NOMO-1 treated with DMSO at 0.1 percent for 48 hours (cell line): ENCODE results near the gene RNF180.
"Not testable (repeated sequence)": the region's sequence is repeated elsewhere in the genome, so short reads cannot be mapped to it uniquely, and the experiment has no call there.

Experiments used
- DNase-seq: peaks from one replicate; lab custom pipeline; 2025; ENCODE audit not compliant: unreplicated experiment; lab: John Stamatoyannopoulos, UW

RNF180 gene

DNA sequence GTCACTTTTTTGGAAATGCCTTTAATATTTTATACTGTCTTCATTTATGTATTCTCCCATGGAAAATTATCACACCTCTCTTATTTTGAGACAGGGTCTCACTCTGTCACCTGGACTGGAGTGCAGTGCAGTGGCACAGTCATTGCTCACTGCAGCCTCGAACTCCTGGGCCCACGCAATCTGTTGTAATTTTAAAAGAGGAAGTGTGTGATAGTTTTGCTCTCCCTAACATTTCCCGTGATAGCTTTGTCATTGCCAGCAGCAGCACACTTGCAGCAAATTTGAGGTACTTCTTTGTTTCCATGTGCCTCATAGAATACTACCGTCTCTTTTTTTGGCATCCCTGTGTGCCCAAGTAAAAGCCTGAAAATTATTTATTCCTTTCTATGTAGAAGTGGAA is 103.5 kb downstream of the RNF180 start:
- DNase-seq: peak; percentile 40

DNA sequence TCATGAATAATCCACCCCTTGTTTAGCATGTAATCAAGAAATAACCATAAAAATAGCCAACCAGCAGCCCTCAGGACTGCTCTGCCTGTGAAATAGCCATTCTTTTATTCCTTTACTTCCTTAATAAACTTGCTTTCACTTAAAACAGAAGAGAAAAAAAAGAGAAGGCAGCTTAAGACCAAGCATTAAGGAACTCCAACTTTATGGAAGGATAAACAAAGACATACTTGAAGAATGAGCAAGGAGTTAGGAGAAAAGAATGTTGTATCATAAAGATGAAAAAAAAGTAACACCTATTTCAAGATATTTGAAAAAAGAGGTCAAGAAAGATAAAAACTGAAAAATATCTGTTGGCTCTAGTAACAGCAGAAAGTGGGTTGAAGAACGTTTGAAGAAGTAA is 107.6 kb downstream of the RNF180 start:
- no peak for DNase-seq

DNA sequence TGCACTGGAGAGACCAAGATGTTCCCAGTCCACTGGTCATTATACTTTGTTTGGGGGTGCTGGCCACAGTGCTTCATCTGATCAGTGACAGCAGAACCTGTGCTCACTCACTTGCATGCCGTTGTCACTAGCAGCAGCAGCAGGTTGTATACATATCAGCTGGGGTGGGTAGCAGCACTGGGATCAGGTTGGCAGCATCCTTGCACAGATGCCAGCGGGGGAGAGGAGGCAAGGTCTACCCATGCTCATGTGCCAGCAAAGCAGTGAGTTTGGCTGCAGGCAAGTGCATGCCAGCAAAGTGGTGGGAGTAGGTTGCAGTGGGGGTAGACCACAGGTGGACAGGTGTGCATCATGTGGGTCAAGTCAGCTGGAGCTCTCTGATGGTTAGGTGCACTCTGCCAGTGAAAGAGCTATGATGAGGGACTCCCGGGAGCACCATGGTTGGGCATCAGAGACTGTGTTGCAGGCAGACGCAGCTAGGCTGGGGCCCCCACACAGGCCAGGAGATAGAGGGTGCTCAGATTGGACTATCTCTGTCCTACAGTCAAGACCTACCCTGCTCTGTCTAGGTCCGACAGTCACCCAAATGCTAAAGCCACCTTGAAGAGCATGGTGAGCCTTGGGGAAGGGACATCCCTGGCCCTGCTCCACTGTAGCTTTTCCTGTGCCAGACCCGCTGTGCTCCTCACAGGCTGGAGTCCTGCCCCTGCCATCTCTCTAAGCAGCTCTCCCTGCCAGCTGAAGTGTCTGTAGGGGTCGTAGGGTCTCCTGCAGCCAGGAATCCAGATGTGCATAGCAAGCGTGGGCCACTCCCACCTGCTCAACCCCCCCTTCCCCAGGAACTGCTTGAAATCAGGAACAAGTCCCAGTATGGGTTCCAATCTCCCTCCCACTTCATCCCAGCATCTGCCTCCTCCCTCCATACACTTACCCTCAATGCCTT is 119.8 kb downstream of the RNF180 start:
- DNase-seq: no peak

DNA sequence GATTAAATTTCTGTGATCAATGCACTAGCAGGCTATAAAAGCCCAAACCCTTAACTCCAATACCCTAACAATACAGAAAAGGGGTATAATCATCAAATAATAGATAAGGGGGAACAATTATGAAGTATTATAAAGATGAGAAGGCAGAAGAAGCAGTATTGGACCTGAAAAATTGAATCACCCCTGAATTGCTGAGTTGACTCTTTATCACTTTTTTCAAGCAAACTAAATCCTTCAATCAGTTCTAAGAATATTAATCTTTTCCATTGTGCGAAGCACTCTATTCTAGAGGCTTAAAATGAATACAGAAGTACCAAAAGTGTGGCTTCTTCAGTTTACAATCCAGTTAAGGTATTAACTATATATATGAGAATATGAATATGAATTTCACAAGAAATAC is 120.7 kb downstream of the RNF180 start:
- no peak for DNase-seq

DNA sequence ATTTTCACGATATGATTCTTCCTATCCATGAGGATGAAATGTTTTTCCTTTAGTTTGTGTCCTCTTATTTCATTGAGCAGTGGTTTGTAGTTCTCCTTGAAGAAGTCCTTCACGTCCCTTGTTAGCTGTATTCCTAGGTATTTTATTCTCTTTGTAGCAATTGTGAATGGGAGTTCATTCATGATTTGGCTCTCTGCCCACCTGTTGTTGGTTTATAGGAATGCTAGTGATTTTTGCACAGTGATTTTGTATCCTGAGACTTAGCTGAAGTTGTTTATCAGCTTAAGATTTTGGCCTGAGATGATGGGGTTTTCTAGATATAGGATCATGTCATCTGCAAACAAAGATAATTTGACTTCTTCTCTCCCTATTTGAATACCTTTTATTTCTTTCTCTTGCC is 122.9 kb downstream of the RNF180 start:
- not testable (repeated sequence) for DNase-seq

DNA sequence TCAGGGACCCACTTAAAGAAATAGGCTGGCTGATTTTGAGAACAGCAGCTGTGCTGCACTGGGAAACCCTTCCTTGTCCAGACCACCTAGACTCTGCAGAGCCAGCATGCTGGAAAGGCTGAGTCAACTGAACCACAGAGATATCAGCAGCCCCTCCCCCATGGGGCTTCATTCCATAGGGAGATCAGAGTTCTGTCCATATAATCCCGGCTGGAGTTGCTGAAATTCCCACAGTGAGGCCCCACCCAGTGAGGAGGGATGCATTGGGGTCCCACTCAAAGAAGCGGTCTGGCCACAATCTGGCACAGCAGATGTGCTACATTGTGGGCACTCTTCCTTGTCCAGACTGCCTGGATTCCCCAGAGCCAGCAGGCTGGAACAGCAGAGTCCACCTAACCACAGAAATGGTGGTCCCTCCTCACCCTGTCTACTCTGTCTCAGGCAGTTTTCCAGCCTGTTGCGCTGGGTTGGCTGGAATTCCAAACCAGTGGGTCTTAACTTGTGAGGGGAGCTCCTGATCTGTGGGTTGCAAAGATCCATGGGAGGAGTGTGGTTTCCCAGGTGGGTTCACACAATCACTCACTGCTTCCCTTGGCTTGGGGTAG is 127.1 kb downstream of the RNF180 start:
- DNase-seq: no peak

DNA sequence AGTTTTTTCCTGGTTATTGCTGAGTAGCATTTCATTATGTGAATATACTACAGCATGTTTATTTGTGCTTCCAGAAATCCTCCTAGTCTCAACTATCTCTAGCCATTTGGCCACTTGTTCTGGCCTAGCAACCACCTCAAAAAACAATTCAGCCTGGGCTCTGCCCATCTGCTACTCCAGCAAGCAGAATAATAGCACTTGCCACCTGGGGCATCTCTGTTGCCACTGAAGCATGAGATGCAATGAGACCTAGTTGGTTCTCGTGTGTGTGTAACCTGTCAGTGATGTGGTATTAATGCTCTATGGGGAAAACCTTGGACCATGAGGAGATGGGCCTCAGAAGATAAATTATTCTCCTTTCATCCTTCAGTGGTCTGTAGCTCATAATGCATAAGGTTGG is 129.5 kb downstream of the RNF180 start:
- no peak for DNase-seq

DNA sequence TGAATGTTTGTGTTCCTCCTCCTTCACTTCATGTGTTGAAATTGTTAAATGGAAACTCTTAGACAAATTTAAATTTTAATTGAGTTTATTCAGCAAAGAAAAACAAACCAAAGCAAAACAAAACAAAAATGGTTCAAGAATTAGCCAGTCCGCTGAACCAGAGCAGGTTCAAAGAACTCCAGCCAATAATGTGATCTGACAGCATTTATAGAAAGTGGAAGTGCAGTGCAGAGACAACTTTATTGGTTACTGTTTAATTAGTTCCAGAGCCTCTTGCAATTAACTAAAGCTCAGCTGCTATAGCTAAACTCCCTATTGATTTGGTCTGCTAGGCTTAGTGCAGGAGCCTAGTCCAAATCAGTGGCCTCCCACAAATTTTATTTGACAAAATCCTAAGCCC is 132.9 kb downstream of the RNF180 start:
- DNase-seq: no peak

DNA sequence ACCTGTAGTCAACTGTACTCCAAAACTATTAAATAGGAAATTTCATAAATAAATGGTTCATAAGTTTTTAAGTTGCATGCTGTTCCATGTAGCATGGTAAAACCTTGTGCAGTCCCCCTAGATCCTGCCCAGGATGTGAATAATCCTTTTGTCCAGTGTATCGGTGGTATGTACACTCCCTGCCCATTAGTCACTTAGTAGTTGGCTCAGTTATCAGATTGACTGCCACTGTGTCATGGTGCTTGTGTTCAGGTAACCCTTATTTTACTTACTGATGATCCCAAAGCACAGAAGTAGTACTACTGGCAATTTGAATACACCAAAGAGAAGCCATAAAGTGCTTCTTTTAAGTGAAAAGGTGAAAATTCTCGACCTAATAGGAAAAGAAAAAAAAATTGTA is 134.2 kb downstream of the RNF180 start:
- no peak for DNase-seq

DNA sequence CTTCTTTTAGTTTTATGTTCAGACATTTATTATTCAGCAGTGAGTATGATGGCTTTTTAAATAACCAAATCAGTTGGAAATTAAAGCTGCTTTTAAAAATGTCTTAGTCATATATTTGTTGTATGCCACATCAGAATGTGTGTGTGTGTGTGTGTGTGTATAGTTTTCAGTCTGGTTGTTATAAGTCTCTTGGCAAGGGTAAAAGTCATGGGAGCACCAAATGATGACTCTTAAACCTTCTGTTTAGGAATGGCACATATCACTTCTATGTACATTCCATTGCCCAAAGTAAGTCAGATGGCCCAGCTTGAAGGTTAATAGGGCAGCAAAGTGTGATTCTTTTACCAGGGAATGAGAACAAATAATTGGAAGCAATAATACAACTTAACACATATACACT is 135.9 kb downstream of the RNF180 start:
- no peak for DNase-seq

DNA sequence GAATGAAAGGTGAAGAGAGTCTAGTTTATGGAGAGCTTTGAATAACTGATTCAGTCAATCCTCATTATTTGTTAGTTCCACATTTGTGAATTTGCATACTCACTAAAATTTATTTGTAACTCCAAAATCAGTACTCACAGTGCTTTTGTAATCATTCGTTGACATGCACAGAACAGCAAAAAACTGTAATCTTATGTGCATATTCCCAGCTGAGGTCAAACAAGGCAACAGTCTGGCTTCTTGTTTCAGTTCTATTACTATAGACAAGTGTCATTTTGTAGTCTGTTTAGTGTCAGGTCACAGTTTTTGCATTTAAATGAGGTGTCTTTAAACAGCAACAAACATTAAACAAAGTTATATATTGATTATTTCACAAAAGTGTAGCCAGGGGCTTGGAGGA is 142.5 kb downstream of the RNF180 start:
- DNase-seq: no peak

DNA sequence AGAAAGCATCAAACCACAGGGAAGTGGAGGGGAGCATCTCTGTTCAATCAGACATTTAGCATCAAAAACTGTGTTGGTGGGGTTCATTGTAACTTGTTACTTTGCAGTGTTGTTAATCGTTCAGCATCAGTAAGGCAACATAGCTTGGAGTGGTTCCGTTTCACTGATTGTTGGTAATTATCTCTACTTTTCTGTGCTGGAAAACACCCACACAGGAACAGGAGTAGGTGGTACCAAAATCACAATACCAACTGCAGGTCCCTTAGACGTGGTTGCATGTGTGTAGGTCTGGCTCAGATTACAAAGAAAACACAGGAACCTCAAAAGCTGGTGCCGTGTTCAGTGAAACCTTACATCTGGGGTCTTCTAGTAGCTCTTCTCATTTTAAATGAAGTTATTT is 146.8 kb downstream of the RNF180 start:
- no peak for DNase-seq

DNA sequence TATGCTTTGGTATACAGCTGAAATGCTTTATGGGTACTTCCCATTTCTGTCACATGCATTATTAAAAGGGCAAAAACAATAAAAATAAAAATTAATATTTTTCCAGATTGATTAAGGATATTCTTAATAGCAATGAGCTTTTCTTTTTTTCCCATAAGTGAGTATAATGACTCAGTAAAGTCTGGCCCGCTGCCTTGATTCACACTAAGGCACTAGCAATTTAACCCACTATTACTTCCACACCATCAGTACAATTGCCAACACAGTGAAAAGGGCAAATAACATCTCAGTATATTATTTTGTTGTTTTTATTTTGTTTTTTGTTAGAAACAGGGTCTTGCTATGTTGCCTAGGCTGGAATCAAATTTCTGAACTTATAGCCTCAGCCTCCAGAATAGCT is 150.1 kb downstream of the RNF180 start:
- DNase-seq: no peak

DNA sequence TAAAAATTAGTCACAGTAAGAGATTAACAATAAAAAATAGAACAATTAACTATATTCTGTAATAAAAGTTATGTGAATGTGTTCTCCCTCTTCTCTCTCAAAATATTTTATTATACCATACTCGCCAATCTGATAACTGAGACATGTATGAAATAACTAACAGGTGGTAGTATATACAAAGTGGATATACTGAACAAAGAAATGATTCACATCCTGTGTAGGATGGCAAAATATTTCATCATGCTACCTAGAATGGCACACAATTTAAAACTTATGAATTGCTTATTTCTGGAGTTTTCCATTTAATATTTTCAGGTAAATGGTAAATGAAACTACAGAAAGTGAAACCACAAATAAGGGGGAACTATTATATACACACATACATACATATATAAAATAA is 152.5 kb downstream of the RNF180 start:
- no peak for DNase-seq

DNA sequence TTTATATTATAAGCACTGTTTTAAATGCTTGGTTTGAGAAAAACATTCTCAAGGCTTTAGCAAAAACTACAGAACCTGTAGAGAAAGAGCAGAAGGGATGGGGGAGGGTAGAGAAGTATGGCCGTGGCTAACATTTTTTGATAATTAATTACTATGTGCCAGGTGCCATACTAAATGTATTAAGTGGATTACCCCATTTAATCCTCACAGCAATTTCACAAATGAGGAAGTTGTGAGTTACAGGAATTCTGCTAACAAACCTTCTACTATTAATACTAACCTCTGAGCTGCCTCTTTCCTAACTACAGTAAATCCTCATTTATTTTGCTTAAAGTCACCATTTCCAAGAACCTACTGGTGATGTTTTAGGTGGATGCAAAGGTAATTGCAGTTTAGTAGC is 157.9 kb downstream of the RNF180 start:
- DNase-seq: no peak

DNA sequence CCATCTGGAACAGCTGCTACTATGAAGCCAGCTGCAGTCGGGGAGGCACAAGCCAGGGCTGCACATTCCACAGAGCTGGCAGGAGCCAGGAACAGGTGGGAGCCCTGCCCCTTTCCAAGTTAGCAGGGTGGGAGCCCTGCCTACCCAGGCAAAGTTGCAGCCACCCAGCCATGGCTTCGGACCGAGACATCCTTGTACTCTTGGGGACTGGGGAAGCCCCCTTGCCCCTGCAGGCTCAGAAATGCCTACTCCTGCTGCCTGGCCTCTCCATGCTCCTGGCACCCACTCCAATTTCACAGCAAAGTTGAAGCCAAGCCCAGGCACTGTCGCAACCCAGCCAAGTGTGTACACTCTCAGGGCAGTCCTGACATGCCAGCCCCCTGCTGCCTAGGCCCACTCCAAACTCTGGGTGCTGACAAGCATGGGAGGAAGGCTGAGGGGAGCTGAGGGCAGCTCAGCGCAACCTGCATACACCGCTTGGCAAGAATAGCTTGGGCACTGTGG is 165.1 kb downstream of the RNF180 start:
- DNase-seq: no peak

DNA sequence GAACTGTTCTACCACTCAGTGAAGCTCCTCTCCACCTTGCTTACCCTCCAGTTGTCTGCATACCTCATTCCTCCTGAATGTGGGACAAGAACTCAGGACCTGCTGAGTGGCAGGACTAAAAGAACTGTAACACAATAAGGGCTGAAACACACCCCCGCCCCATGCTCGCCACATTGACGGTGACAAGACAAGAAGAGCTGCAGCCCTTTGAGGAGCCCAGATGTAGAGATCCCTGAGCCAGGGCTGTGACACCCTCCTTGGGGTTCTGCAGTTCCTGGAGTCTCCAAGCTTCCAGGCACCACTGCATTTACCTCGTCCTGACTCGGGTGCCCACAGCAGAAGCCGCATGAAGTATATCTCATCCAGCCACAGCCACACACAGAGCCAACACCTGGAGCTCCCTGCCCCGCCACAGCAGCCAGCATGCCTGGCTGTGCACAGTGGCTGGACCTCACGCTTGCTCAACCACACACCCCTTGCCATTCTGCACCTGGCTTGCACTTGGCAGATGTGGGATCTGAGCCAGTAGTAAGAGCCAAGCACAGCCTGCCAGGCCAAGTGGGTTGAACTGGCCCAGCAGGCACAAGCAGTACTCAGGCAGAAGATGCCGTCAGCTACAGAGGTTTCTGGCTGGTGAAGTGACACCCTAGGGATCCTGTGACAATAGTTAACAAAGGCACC is 166.1 kb downstream of the RNF180 start:
- no peak for DNase-seq

DNA sequence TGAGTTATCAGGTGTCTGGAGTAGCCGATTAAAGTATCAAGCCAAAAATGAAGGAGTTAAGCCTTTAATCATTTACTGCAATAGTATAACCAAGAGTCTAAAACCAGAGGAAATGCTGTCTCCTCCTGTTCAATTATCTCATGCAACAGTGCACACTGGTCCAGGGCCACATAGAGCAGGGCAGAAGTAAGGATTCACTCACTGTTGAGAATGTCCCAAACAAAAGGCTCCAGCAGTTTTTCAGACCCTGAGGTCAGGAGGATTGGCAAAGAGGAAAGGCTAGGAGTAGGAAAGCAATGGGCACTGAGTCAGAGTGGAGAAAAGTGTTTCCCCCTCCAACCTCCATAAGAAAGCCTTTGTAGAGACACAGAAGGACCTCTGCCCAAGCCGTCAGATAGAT is 168.2 kb downstream of the RNF180 start:
- no peak for DNase-seq

DNA sequence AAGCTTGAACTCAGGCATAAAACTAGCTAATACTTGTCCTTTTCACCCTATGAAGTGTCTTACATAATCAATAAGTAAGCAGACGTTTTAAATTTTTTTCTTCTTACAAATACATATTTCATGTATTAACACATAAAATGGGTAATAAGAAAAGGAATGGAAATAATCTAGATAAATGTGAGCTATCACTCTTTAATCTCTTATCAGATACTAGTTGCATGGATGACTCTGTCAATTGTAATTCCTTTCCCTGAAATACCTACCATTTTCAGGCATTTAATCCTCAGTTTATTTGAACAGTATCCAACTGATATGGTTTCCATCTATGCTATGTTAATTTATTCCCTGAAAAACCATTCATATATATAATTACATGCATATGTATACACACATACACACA is 174.1 kb downstream of the RNF180 start:
- no peak for DNase-seq

DNA sequence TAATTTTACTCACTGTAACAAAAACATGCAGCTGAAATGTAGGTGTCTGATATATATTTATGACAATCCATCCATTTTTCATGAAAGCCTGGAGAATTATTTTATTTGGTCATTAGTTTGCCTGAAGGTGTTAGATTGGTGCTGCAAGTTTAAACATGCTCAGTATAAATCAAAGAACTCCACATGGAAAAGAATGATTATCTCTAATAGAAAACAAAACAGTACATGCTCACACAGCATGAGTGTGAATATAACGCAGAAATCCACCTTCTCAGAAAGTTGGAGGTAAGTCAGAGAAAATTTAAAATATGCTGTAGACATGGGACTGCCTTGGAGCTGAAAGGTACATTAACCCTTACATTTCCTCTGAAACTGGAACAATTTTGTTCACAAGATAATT is 174.7 kb downstream of the RNF180 start:
- no peak for DNase-seq

DNA sequence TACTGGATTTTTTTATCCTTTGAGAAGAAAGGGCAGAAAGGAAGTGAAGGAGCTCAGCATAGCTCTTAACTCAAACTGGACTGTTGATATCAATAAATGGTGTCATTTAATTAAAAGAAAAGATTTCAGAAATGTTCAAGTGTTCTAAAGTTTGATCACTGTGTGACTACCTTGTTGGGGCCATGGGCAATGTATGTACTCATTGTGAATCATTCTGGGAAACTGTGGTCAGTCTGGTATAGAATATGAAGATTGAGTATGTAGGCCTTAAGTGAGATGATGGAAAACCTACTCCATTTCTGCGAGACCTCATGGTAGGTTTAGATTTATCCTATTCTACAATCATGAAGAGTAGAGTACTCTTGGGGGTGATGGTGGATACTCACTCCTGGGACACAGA is 175.7 kb downstream of the RNF180 start:
- DNase-seq: no peak

DNA sequence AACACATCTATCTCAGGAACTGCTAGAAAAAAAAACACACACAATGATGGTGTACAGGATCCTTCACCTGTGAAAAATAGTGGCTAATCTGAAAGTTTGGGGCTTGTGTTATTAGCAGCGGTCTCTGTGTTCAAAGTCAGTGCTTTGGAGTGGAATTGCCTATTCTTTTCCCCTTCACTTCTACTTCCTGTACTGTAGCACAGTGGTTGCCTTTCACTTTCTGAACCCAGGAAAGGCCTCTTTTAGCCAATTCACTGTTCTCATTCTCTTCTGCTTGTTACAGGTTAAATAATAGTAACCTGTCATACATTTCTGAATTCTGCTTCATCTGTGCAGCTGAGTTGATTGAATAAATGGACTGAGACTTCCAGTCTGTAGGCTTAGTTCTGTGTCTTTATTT is 178.9 kb downstream of the RNF180 start:
- DNase-seq: no peak
